22Rv1 (cell line): ENCODE data around the gene WDR90.
"Not testable (repeated sequence)": the region's sequence is repeated elsewhere in the genome, so short reads cannot be mapped to it uniquely, and the experiment has no call there.

Experiments
- CTCF ChIP-seq: fragments of 450-650 bp; IDR thresholded peaks from 2 replicates; pipeline ENCODE4 v1.5.1; 2017; ENCODE audit warnings: mild to moderate bottlenecking
- ZFX ChIP-seq: fragments of 450-650 bp; IDR thresholded peaks from 2 replicates; pipeline ENCODE4 v1.6.1; 2017; ENCODE audit warnings: antibody characterized with exemption, borderline replicate concordance

GRCh38 chr16:691242-691641 is 42.1 kb downstream of the WDR90 start:
- TF ChIP-seq CTCF, ZFX: not testable (repeated sequence)
